HS-27A (cell line): ENCODE data around the gene SCG5.
A peak's percentile ranks its signal among the peaks of the same experiment; 100 is the strongest.

Source experiments
- DNase-seq: peaks from one replicate; pipeline ENCODE4 v3.0.0-alpha.2; 2012; ENCODE audit warnings: low read depth, missing footprints

The SCG5 gene

DNA sequence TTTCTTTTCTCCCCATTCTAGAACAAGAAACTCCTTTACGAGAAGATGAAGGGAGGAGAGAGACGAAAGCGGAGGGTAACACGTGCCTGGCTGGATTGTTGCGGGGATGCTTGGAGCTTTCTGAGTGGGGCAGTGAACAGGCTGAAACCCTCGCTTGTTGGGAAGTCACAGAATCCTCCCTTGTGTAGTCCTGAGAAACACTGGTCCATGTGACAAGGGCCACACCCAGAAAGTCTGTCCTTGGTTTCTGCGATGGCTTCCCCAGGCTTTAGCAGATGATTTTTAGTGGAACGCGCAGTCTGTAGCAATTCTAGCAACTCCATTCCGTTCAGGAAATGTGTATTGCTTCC lies 50.2 kb downstream of the SCG5 start:
- no peak for DNase-seq

DNA sequence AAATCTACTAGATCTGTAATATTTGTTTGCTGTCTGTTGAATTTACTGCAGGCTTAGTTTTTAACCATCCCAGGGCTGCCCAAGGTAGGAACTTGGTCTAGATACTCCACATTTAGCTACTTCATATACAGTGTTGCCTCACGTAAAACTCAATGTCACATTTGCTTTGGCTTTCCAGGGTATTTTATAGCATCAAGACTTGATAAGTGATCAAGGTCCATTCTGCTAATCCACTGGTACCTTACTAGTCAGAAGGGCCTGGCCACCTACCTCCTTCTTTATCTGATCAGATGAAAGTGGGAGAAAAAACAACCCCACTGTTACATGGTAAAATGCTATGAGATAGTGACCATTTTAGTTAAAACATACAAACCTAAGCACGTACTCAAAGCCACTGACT lies 50.8 kb downstream of the SCG5 start:
- DNase-seq: no peak

GRCh38 chr15:32694222-32694983 lies 52.9 kb downstream of the SCG5 start:
- DNase-seq: no peak

- DNase-seq: no peak
Observed at GRCh38 chr15:32698773-32699390, 57.4 kb downstream of the SCG5 start.

DNA sequence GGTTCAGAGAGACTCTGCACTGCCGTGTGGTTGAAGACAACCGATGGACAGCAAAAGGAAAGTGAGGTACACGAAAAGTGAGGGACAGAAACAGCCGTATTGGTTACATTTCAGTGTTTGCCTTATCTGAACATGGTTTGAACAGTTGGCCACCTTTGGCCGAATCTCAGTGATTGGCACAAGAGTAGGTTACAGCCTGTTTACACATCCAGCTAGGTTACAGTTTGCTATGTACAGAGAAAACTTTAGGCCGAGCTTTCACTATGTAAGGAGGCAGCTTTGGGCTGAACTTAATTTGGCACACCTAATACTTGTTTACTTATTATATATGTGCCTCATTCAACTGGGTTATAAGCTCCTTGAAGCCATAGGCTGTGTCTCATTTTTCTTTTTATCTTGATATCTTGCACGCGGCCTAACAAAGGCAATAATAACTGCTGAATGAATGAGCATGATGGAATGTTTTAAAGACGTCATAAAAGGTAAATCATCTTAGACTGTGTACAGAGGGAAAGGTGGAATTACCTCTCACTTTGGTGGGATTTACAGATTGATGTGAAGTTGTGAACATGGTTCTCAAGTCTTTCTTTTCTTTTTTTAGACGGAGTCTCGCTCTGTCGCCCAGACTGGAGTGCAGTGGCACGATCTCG lies 59.1 kb downstream of the SCG5 start:
- no peak for DNase-seq

GRCh38 chr15:32701863-32702262 lies 60.4 kb downstream of the SCG5 start:
- no peak for DNase-seq

DNA sequence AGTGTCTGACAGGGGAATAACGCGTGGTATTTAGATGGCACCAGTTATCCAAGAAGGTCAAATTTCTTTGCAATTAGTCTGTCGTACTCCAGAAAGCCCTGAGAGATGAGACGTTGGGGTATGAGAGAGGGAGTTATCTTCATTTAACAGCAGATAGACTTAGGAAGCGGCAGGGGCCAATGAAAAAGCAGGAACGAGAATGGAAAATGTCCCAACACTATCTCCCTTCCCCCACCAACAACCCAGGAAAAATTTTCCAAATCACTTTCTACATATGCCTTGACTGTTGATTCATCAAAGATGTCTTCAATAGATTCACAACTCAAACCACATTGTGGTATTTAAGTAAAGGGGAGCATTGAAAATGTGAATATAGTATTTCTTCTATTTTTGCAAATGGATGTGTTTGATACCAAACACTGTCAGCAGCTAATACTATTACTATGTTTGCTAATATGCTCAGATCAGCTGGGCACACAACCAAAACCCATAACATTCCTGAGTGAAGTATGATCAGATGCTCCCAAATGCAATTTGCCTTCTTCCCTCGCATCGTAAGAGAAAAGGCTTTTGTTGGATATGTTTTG lies 63.0 kb downstream of the SCG5 start:
- no peak for DNase-seq

DNA sequence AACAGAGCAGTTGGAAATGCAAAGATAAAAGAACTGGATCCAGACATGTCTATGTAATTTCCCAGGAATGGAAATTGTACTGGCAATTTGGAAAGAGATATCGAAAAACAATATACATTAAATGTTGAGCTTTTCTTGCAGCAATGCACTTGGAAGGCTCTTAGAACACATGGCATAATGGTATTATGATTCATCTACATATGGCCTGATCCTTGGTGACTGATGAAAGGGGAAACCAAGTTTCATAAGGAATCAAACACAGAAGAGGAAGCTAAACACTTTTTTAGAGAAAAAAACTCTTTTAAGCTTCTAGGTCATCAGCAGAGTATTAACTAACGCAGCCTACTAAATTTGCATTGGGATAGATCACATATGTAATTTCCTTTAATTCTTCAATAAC lies 63.9 kb downstream of the SCG5 start:
- no peak for DNase-seq

DNA sequence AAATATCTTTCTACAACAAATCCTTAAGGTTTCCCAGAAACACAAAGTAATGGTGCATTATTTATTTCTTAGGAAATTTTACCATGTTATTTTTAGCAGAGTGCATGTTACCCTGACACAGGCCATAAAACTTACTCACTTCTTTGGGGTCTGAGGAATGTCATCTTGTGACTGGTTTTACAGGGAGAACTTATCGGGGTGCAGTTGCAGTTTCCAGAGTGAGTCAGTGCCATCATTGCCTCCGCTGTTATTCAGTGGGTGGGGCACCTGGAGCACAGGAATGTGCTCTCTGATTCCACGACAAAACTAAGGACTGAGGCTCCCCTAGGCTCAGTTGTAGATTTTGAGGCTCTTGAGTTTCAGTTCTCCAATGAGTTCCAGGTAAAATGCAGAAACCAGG lies 65.2 kb downstream of the SCG5 start:
- peak; percentile 90 for DNase-seq

GRCh38 chr15:32707436-32707835 lies 65.9 kb downstream of the SCG5 start:
- no peak for DNase-seq

DNA sequence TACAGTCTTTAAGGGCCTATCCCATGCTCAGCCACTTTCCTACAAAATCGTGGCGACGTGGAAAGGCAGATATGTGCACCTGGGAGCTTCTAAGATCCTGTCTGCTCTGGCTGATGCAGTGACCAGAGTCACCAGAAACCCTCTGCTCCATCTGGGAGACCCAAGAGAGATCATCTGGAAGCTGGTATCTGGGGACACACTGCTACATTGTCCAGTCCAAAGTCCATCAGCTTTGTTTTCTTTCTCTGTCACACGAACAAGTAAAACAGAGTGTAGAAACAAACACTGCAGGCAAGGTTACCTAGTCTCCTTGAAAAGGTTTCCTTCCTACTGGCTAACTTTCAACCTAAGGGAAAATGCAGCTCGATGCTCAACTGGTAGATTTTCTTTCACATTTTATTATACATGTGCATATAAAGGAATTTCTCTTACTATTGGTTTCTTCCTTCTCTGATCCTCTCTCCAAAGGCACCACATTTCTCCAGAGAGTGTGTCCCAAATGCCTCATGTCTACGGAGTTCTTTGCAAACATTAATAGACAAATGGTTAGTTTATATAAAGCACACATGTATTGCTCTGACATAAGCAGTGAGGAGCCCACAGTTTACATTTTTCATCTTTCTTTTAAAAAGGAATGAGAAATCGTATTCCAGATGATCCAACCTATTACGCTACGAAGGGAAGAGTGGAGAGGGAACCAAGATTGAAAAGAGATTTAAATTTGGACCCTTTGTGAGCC lies 68.0 kb downstream of the SCG5 start:
- DNase-seq: no peak

GRCh38 chr15:32715276-32715675 lies 73.8 kb downstream of the SCG5 start:
- no peak for DNase-seq

- no peak for DNase-seq
Observed at GRCh38 chr15:32716216-32716914, 74.9 kb downstream of the SCG5 start.

DNA sequence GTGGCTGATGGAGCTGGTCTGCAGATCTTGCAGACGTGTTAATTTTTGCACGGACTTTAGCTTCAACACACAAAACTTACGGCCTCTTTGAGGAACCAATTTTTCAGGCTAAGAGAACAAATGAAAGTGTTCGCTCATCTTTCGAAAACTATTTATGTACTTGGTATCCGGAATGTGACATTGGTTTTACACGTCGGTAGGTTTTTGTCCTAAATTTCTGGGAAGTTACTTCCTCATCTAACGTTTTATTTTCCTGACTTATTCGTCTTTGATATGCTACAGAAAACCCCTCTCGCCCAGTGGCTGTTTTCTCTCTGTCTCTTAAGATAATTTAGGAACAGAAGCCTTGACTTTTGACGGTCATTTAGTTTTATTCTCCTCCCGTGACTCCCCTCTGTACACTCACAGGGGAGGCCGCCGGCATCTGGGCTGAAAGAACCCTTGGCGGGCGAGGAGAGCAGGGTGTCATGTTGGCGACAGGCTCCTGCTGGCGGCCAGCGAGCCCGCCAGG lies 75.5 kb downstream of the SCG5 start:
- no peak for DNase-seq

DNA sequence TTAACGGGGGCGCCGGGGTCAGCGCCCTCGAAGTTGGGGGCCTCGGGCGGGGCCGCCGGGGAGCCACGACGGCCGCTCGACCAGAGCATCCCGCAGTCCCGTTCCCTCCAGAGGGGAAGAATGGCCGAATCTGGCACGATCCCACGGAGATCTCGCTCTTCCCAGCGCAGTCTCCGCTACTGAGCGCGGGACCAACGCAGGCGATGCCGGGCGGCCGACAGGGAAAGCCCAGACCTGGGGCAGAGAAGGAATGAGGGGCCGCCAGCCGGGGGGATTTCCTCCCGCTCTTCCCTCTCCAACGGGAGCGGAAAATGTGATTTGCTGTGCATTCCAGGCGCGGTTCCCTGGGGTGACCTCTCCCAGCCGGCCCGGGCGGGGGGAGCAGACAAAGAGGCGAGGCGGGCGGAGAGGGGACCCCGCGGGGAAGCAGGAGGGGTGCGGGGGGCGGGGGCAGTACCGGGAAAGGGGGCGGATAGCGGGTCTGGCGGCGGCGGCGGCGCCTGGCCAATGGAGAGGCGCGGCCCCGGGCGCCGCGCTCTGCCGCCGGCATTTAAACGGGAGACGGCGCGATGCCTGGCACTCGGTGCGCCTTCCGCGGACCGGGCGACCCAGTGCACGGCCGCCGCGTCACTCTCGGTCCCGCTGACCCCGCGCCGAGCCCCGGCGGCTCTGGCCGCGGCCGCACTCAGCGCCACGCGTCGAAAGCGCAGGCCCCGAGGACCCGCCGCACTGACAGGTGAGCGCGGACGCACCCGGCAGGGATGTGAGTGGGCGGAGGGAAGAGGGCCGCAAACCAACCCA lies 76.1 kb downstream of the SCG5 start, which contains the start of gene GREM1:
Gene GREM1 (plus strand): TSS at position 579 of the 801 bp plus-strand sequence. CDS start 12,687 bp downstream, outside the sequence.
- DNase-seq: no peak

- DNase-seq: no peak
Observed at GRCh38 chr15:32718227-32718820, 76.8 kb downstream of the SCG5 start.

- DNase-seq: no peak
Observed at GRCh38 chr15:32718821-32719716, 77.6 kb downstream of the SCG5 start.

- DNase-seq: no peak
Observed at GRCh38 chr15:32721596-32721995, 80.1 kb downstream of the SCG5 start.

DNA sequence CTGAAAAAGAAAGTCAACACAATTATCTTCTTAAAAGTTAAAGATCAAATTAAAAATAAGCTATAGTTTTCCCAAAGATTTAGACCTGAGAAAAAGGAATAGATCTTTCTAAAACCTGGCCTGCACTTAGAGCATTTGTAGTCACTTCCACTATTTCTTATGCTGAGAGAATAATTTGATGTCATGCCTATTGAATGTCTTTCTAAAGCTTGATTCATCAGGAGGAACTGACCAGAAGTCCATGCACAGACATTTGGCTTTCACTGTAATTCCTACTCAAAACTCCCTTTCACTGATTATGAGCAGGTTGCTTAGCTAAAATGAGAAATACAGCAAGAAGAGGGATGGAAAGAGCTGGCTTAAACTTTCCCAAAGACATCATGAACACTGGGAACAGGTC lies 80.6 kb downstream of the SCG5 start:
- no peak for DNase-seq
